HG03575 (cell line): ENCODE data around the gene GPR160.
"Not testable (repeated sequence)": the region's sequence is repeated elsewhere in the genome, so short reads cannot be mapped to it uniquely, and the experiment has no call there.

Source experiments
- ATAC-seq: cut with Tn5 transposase; IDR thresholded peaks from one replicate; pipeline ENCODE4 v1.9.1; 2021; ENCODE audit not compliant: unreplicated experiment, insufficient number of reproducible peaks, low FRiP score; ENCODE audit errors: extremely low read depth

The GPR160 gene

GRCh38 chr3:170037463-170038433, at the start of gene GPR160:
Gene GPR160, plus strand, starts transcription at chr3:170037995. Its CDS starts 45,978 bp downstream, at chr3:170083973.
- peak; percentile 64 for ATAC-seq

GRCh38 chr3:169990431-169990830, 47.4 kb upstream of the GPR160 start:
- no peak for ATAC-seq

- ATAC-seq = no peak
Observed at GRCh38 chr3:169992156-169992555, 45.6 kb upstream of the GPR160 start.

GRCh38 chr3:169992781-169993180, 45.0 kb upstream of the GPR160 start:
- no peak for ATAC-seq

GRCh38 chr3:169993761-169994160, 44.0 kb upstream of the GPR160 start:
- no peak for ATAC-seq

GRCh38 chr3:169996063-169996462, 41.7 kb upstream of the GPR160 start:
- no peak for ATAC-seq

- ATAC-seq = no peak
Observed at GRCh38 chr3:169998668-169999131, 39.1 kb upstream of the GPR160 start.

GRCh38 chr3:169999433-169999832, 38.4 kb upstream of the GPR160 start:
- peak; percentile 90 for ATAC-seq

- ATAC-seq = no peak
Observed at GRCh38 chr3:170000051-170000450, 37.7 kb upstream of the GPR160 start.

GRCh38 chr3:170002231-170002630, 35.6 kb upstream of the GPR160 start:
- no peak for ATAC-seq

- no peak for ATAC-seq
Observed at GRCh38 chr3:170002879-170003278, 34.9 kb upstream of the GPR160 start.

- ATAC-seq = no peak
Observed at GRCh38 chr3:170003881-170004356, 33.9 kb upstream of the GPR160 start.

GRCh38 chr3:170007031-170007663, 30.6 kb upstream of the GPR160 start:
- ATAC-seq = peak; percentile 51

GRCh38 chr3:170010498-170010897, 27.3 kb upstream of the GPR160 start:
- no peak for ATAC-seq

GRCh38 chr3:170012683-170013400, 25.0 kb upstream of the GPR160 start:
- no peak for ATAC-seq

- no peak for ATAC-seq
Observed at GRCh38 chr3:170016057-170016456, 21.7 kb upstream of the GPR160 start.

- ATAC-seq = not testable (repeated sequence)
Observed at GRCh38 chr3:170019306-170019705, 18.5 kb upstream of the GPR160 start.

GRCh38 chr3:170021083-170021482, 16.7 kb upstream of the GPR160 start:
- no peak for ATAC-seq

GRCh38 chr3:170022336-170022735, 15.5 kb upstream of the GPR160 start:
- ATAC-seq = no peak
